Endothelial cell of umbilical vein (primary cell): ENCODE measurements around the gene NXPE3. TPM values are rescaled to one million over a fixed set of nuclear protein-coding genes. Genes with fewer than 3 reads are reported as not detected.
"Not testable (repeated sequence)": the region's sequence is repeated elsewhere in the genome, so short reads cannot be mapped to it uniquely, and the experiment has no call there.

ENCODE experiments used
- BruUV-seq: library from RNA; stranded (reverse); fragments of 400-500 nt; replicated peaks from 2 replicates; lab custom pipeline; 2021; lab: Mats Ljungman, UMichigan
- CTCF ChIA-PET: fragments of 300-600, 350-600 bp; sonication (Branson Sonifier 250); formaldehyde crosslinking; loops from one replicate; lab custom pipeline; 2021; ENCODE audit warnings: antibody characterized with exemption, inconsistent platforms; lab: Charles Lee
- POLR2A ChIA-PET: fragments of 300-600, 350-600 bp; sonication (Branson Sonifier 250); formaldehyde crosslinking; loops from one replicate; lab custom pipeline; 2021; ENCODE audit warnings: antibody characterized with exemption, inconsistent platforms; lab: Charles Lee
- DNase-seq: peaks from one replicate; pipeline ENCODE4 v3.0.0-alpha.2; 2011; ENCODE audit warnings: low read depth, low spot score
- FAIRE-seq: peaks from 2 replicates; lab custom pipeline; 2011; peaks lifted over from hg19 to GRCh38; lab: Jason Lieb, UNC
- H2AFZ ChIP-seq: 2 replicates; pipeline ENCODE4 v1.6.0; 2012; ENCODE audit warnings: low read depth, low read length, control low read depth, inconsistent platforms
- H3K27ac ChIP-seq: 2 replicates; pipeline ENCODE4 v1.5.1; 2011; ENCODE audit warnings: low read depth, mild to moderate bottlenecking, control low read depth, low read length, moderate library complexity; ENCODE audit not compliant: insufficient read depth
- H3K27me3 ChIP-seq, 2 experiments: 2 replicates each; pipeline versions ENCODE4 v1.6.0 to v1.6.1; 2011; ENCODE audit warnings: low read length in 2 of 2, mixed read lengths in 1 of 2; ENCODE audit not compliant: control insufficient read depth in 2 of 2, insufficient read depth in 2 of 2
- H3K36me3 ChIP-seq, 2 experiments: 2 replicates in 1 of 2; 3 replicates in 1 of 2; pipeline ENCODE4 v1.5.1; 2011; ENCODE audit warnings: low read length in 2 of 2, mild to moderate bottlenecking in 1 of 2, moderate library complexity in 1 of 2; ENCODE audit not compliant: control insufficient read depth in 2 of 2, insufficient read depth in 2 of 2; ENCODE audit errors: extremely low read depth in 1 of 2
- H3K4me1 ChIP-seq: 3 replicates; pipeline ENCODE4 v1.5.1; 2011; ENCODE audit warnings: mild to moderate bottlenecking, low read length; ENCODE audit not compliant: control insufficient read depth, insufficient read depth; ENCODE audit errors: extremely low read depth
- H3K4me2 ChIP-seq: 2 replicates; pipeline ENCODE4 v1.6.1; 2011; ENCODE audit warnings: low read length, control low read depth, mixed read lengths; ENCODE audit not compliant: insufficient read depth
- H3K4me3 ChIP-seq, 3 experiments: fragments of 200-600 bp in 1 of 3; sonication (generic), shearing (Covaris generic) in 1 of 3; replicated peaks in 1 of 3; 2 replicates each; pipeline ENCODE4 v1.5.1; 2011 to 2016; ENCODE audit warnings: control low read depth in 3 of 3, low read length in 3 of 3, mild to moderate bottlenecking in 2 of 3, inconsistent platforms in 1 of 3, low read depth in 1 of 3, moderate library complexity in 1 of 3; ENCODE audit not compliant: insufficient read depth in 1 of 3
- H3K79me2 ChIP-seq: 2 replicates; pipeline ENCODE4 v1.6.0; 2012; ENCODE audit warnings: low read length, inconsistent platforms; ENCODE audit not compliant: control insufficient read depth, insufficient read depth
- H3K9ac ChIP-seq: replicated peaks from 2 replicates; pipeline ENCODE3; 2011; ENCODE audit warnings: low read length, control low read depth; ENCODE audit not compliant: insufficient read depth; ENCODE audit errors: extremely low read depth
- H3K9me1 ChIP-seq: replicated peaks from 3 replicates; pipeline ENCODE4 v1.6.0; 2011; ENCODE audit warnings: mild to moderate bottlenecking, low read length; ENCODE audit not compliant: control insufficient read depth, insufficient read depth; ENCODE audit errors: extremely low read depth
- H3K9me3 ChIP-seq: replicated peaks from 2 replicates; pipeline ENCODE4 v1.5.1; 2012; ENCODE audit warnings: low read length, inconsistent platforms; ENCODE audit not compliant: control insufficient read depth, insufficient read depth
- H4K20me1 ChIP-seq: replicated peaks from 2 replicates; pipeline ENCODE3; 2011; ENCODE audit warnings: mild to moderate bottlenecking, low read length; ENCODE audit not compliant: control insufficient read depth, insufficient read depth; ENCODE audit errors: extremely low read depth
- CTCF ChIP-seq, 2 donors: IDR thresholded peaks; 1 replicate in 1 of 2; 2 replicates in 1 of 2; pipeline ENCODE4 v1.5.1; 2011; ENCODE audit warnings: low read length in 2 of 2, mild to moderate bottlenecking in 2 of 2, moderate library complexity in 2 of 2, control low read depth in 1 of 2, inconsistent platforms in 1 of 2, low read depth in 1 of 2; ENCODE audit not compliant: insufficient read depth in 1 of 2; ENCODE audit errors: extremely low read depth in 1 of 2
- EZH2 ChIP-seq: IDR thresholded peaks from 2 replicates; pipeline ENCODE4 v1.6.1; 2012; ENCODE audit warnings: borderline replicate concordance, low read depth, mild to moderate bottlenecking, moderate library complexity, low read length, inconsistent platforms; ENCODE audit not compliant: severe bottlenecking
- FOS ChIP-seq: IDR thresholded peaks from 2 replicates; pipeline ENCODE4 v1.6.1; 2011; ENCODE audit warnings: mild to moderate bottlenecking, low read length, moderate library complexity, borderline replicate concordance; ENCODE audit not compliant: insufficient read depth
- GATA2 ChIP-seq: IDR thresholded peaks from 2 replicates; pipeline ENCODE4 v1.7.0; 2011; ENCODE audit warnings: low read depth, mild to moderate bottlenecking, moderate library complexity, mixed read lengths, low read length; ENCODE audit not compliant: insufficient read length, insufficient read depth
- JUN ChIP-seq: IDR thresholded peaks from 2 replicates; pipeline ENCODE4 v1.6.1; 2011; ENCODE audit warnings: borderline replicate concordance, low read depth; ENCODE audit not compliant: insufficient read length, insufficient read depth
- MYC ChIP-seq: IDR thresholded peaks from one replicate; pipeline ENCODE4 v1.6.1; 2011; ENCODE audit warnings: mild to moderate bottlenecking, low read depth, low read length
- POLR2A ChIP-seq: IDR thresholded peaks from 2 replicates; pipeline ENCODE4 v1.6.1; 2012; ENCODE audit warnings: low read depth, mild to moderate bottlenecking, control low read depth, low read length
- POLR2AphosphoS5 ChIP-seq: IDR thresholded peaks from 2 replicates; pipeline ENCODE4 v1.6.1; 2012; ENCODE audit warnings: low read depth, mild to moderate bottlenecking, control low read depth, low read length, moderate library complexity; ENCODE audit not compliant: insufficient read depth
- dilution Hi-C: fragments of 300-500 bp; cut with MboI; formaldehyde crosslinking; loops from one replicate; pipeline ENCODE4 v1.15.0; 2019; ENCODE audit warnings: low sequenced_read_pairs; ENCODE audit not compliant: extremely low pct_ligation_motif_present
- intact Hi-C: fragments of 100-400 bp; cut with micrococcal nuclease; formaldehyde crosslinking; loops from one replicate; pipeline ENCODE4 v1.10.0; 2022
- polyA plus RNA-seq, 4 experiments: library from polyadenylated mRNA; depleted of rRNA in 3 of 4; stranded (reverse) in 3 of 4; unstranded in 1 of 4; fragments of >200 nt; gene quantifications; 2 replicates each; pipeline versions ENCODE4 v1.2.1 to v1.2.3, GENCODE V29; 2011 to 2012; ENCODE audit warnings: missing spikeins in 1 of 4
- total RNA-seq: library from RNA; stranded (reverse); gene quantifications from 2 replicates; pipeline ENCODE4 v1.2.3, GENCODE V29; 2021
- TF ChIP-seq, protein P1 (sequence below): IDR thresholded peaks from 2 replicates; pipeline ENCODE4 v1.6.1; 2011; ENCODE audit not compliant: insufficient read depth, insufficient read length

NXPE3 gene
- total and polyA plus RNA-seq, 2 donors (not counting 3 experiments of a cell fraction or from before 2014, with no cell fraction given): 13.7 to 20.3 TPM

DNA sequence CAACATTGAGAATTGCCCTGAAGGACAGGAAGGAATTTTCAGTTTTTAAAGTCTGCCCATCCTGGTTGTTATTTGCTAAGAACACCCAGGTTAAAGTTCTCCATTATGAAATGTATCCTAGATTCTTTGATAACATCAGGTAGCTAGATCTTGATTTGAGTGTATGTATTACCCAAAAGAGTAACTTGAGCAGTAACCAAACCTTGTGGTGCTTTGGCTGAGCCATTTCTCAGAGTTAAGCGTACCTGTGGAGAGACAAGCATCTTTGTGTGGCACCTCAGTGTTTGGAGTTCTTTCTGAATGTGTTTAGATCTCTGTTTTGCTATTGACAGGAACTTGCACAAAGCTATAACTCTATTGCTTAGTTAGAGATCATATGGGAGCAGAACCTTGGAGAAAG, 34.2 kb upstream of the NXPE3 start:
- H3K27me3 ChIP-seq: no peaks in the 10 kb centered on the region
- no peak for DNase-seq
- no peak overlapping the region for H2AFZ ChIP-seq
- no peaks in the 10 kb centered on the region for H4K20me1 ChIP-seq
- ChIA-PET POLR2A (no interaction called here), CTCF (interaction anchor here (1.1 to 1.6 kb wide), 2 partner anchors 11 to 14 kb away, joined by 3 read pairs; no protein-coding TSS in a partner anchor)
- H3K9me1 ChIP-seq: no peaks in the 10 kb centered on the region
- FAIRE-seq: no peak
- no peak overlapping the region for H3K4me3 ChIP-seq
- no peak overlapping the region for H3K9ac ChIP-seq
- no peaks in the 10 kb centered on the region for H3K36me3 ChIP-seq
- dilution Hi-C loops (no loop called here), intact Hi-C loops (no loop called here)
- H3K79me2 ChIP-seq: no peaks in the 10 kb centered on the region
- H3K4me1 ChIP-seq: no peaks in the 10 kb centered on the region
- no peak overlapping the region for H3K4me2 ChIP-seq
- TF ChIP-seq GATA2 (no peak), POLR2A (no peak), EZH2 (no peak), FOS (no peak), CTCF (IDR thresholded peaks at IDR 0.05; ENCODE audit: extremely low read depth in 1 of 2, insufficient read depth in 1 of 2, low read depth in 1 of 2, low read length in 2 of 2) (no peak), POLR2AphosphoS5 (no peak), JUN (no peak), MYC (no peak)
- TF ChIP-seq, protein P1, sequence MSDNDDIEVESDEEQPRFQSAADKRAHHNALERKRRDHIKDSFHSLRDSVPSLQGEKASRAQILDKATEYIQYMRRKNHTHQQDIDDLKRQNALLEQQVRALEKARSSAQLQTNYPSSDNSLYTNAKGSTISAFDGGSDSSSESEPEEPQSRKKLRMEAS: no peak
- no peak overlapping the region for H3K27ac ChIP-seq
- BruUV-seq: no TSS peak
- H3K9me3 ChIP-seq: no peaks in the 10 kb centered on the region

DNA sequence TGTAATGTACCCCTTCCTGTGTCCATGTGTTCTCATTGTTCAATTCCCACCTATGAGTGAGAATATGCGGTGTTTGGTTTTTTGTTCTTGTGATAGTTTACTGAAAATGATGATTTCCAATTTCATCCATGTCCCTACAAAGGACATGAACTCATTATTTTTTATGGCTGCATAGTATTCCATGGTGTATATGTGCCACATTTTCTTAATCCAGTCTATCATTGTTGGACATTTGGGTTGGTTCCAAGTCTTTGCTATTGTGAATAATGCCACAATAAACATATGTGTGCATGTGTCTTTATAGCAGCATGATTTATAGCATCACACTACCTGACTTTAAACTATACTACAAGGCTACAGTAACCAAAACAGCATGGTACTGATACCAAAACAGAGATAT, 33.1 kb upstream of the NXPE3 start:
- H3K9me3 ChIP-seq, H3K9me1 ChIP-seq, H3K27me3 ChIP-seq, dilution Hi-C loops, CTCF ChIA-PET, H3K4me1 ChIP-seq, POLR2A ChIA-PET, DNase-seq, H3K27ac ChIP-seq, BruUV-seq, H3K4me2 ChIP-seq, H3K36me3 ChIP-seq, H3K4me3 ChIP-seq, H4K20me1 ChIP-seq, H2AFZ ChIP-seq, H3K9ac ChIP-seq, FAIRE-seq, H3K79me2 ChIP-seq, intact Hi-C loops: not testable (repeated sequence)
